ENCODE results near the gene HEPACAM. TPM values are rescaled to one million over a fixed set of nuclear protein-coding genes. Genes with fewer than 3 reads are reported as not detected.
A peak's percentile ranks its signal among the peaks of the same experiment; 100 is the strongest.

HEPACAM gene
- total RNA-seq, 1 donor from 2014 or later = not detected

GRCh38 chr11:124946735-124947141 is 10.9 kb upstream of the HEPACAM start:
- DNase-seq (ENCODE audit: low read depth) = peak; percentile 68
- no peak for FAIRE-seq

GRCh38 chr11:124945826-124946225 is 10.0 kb upstream of the HEPACAM start:
- FAIRE-seq (no peak), DNase-seq (ENCODE audit: low read depth) (no peak)
- Histone ChIP-seq H3K4me3 (ENCODE audit: low read depth, low read length) (no peak overlapping the region), H3K27me3 (ENCODE audit: control insufficient read depth, insufficient read depth, low read length) (no peaks in the 10 kb centered on the region), H3K36me3 (ENCODE audit: control insufficient read depth, insufficient read depth, low read length) (no peaks in the 10 kb centered on the region)
- TF ChIP-seq CTCF (IDR thresholded peaks at IDR 0.05; ENCODE audit: insufficient read depth, low read length, severe bottlenecking) = no peak

More at GRCh38 chr11:124946735-124947141, 10.9 kb upstream of the HEPACAM start:
- no peak for TF ChIP-seq CTCF (IDR thresholded peaks at IDR 0.05; ENCODE audit: insufficient read depth, low read length, severe bottlenecking)
- no peak overlapping the region for H3K4me3 ChIP-seq (ENCODE audit: low read depth, low read length)
- no peaks in the 10 kb centered on the region for H3K36me3 ChIP-seq (ENCODE audit: control insufficient read depth, insufficient read depth, low read length)
- H3K27me3 ChIP-seq (ENCODE audit: control insufficient read depth, insufficient read depth, low read length) = no peaks in the 10 kb centered on the region

- H3K36me3 ChIP-seq (ENCODE audit: control insufficient read depth, insufficient read depth, low read length) = no peaks in the 10 kb centered on the region
- FAIRE-seq (no peak), DNase-seq (ENCODE audit: low read depth) (no peak)
- H3K4me3 ChIP-seq (ENCODE audit: low read depth, low read length) = no peak overlapping the region
- TF ChIP-seq CTCF (IDR thresholded peaks at IDR 0.05; ENCODE audit: insufficient read depth, low read length, severe bottlenecking) = no peak
- no peaks in the 10 kb centered on the region for H3K27me3 ChIP-seq (ENCODE audit: control insufficient read depth, insufficient read depth, low read length)
Observed at GRCh38 chr11:124944565-124944964, 8.7 kb upstream of the HEPACAM start.

- H3K27me3 ChIP-seq (ENCODE audit: control insufficient read depth, insufficient read depth, low read length) = no peaks in the 10 kb centered on the region
- no peak overlapping the region for H3K4me3 ChIP-seq (ENCODE audit: low read depth, low read length)
- no peak for FAIRE-seq
- no peaks in the 10 kb centered on the region for H3K36me3 ChIP-seq (ENCODE audit: control insufficient read depth, insufficient read depth, low read length)
- TF ChIP-seq CTCF (IDR thresholded peaks at IDR 0.05; ENCODE audit: insufficient read depth, low read length, severe bottlenecking) = no peak
- DNase-seq (ENCODE audit: low read depth) = no peak
Observed at GRCh38 chr11:124943741-124944140, 7.9 kb upstream of the HEPACAM start.

DNA sequence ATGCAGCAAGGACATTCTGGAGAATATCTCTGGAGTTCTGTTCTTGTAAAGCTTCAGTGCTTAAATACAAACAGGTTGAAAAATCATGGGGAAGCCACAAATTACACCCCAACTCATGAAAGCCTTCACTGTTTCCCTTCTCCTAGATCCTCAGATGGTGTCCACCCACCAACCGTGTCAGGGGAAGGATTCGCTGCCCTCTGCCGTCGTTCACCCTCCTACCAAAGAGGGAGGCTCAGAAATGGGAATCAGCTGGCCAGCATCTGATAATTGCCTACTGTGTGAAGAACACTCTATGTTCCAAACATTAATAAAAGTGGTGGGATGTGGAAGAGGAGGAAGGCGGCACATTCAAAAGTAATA is 7.4 kb upstream of the HEPACAM start:
- no peak for TF ChIP-seq CTCF (IDR thresholded peaks at IDR 0.05; ENCODE audit: insufficient read depth, low read length, severe bottlenecking)
- Histone ChIP-seq H3K36me3 (ENCODE audit: control insufficient read depth, insufficient read depth, low read length) (no peaks in the 10 kb centered on the region), H3K4me3 (ENCODE audit: low read depth, low read length) (no peak overlapping the region), H3K27me3 (ENCODE audit: control insufficient read depth, insufficient read depth, low read length) (no peaks in the 10 kb centered on the region)
- DNase-seq (ENCODE audit: low read depth) = no peak
- no peak for FAIRE-seq

DNA sequence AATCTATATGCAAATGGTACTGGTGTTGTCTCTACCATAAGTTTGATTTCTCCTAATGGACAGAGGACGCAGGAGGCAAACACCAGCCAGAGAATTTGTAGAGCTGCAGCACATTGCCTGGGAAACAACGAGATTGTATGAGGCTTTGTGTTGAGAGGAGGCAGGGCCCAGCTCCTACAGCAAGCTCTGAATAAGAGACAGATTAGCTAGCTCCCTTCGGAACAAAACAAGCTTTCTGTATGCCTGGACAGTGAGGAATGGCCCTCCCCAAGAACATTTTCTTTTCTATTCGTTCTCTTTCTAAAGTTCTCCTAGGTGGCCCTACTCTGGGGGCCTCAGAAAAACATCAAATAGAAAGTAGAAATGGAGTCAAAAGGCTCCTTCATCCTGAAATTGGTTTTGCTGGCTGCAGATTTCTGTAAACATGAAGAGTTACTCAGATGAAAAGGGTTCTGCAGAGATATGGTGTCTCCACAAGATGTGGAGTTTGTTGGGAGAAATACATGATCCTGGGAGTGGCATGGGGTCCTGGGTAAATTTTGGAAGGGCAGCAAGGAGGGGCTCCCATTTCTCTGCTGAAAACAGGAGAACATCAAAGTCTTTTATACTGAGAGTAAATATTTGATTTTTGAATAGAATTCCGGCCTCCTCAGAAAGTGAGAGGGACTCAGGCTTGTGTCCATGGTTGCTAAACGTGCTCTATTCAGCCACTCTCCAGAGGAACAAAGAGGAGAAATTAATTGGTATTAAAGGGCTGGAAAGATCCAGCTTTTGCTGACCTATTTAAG is 6.8 kb upstream of the HEPACAM start:
- no peaks in the 10 kb centered on the region for H3K27me3 ChIP-seq (ENCODE audit: control insufficient read depth, insufficient read depth, low read length)
- no peak overlapping the region for H3K4me3 ChIP-seq (ENCODE audit: low read depth, low read length)
- no peak for TF ChIP-seq CTCF (IDR thresholded peaks at IDR 0.05; ENCODE audit: insufficient read depth, low read length, severe bottlenecking)
- H3K36me3 ChIP-seq (ENCODE audit: control insufficient read depth, insufficient read depth, low read length) = no peaks in the 10 kb centered on the region
- DNase-seq (ENCODE audit: low read depth) = no peak
- FAIRE-seq = no peak

Data from bronchial epithelial cell (primary cell).